ENCODE data around the gene KDELR3. TPM values are rescaled to one million over a fixed set of nuclear protein-coding genes. Genes with fewer than 3 reads are reported as not detected.

KDELR3 gene
- polyA plus RNA-seq, 3 donors = not detected

GRCh38 chr22:38456841-38457699 lies 10.8 kb upstream of the KDELR3 start:
- H3K4me1 ChIP-seq (ENCODE audit: control insufficient read depth in 1 of 2, insufficient read depth in 2 of 2, low read length in 2 of 2) = peaks cover 10 to 15% of the 10 kb centered on the region in 2 donors
- H3K79me2 ChIP-seq (ENCODE audit: insufficient read depth, low read length) = no peaks in the 10 kb centered on the region
- no peak overlapping the region for H3K4me2 ChIP-seq (replicated peaks; ENCODE audit: extremely low read depth, low read length, poor library complexity, severe bottlenecking)
- Mint-ChIP-seq H3K9me3 (peaks cover 0 to 21% (median 8%) of the 10 kb centered on the region in 7 donors), H3K4me3 (peak overlapping the region in 1 of 2 donors; percentile 86), H3K4me1 (peaks cover 14% of the 10 kb centered on the region), H3K27me3 (ENCODE audit: low read depth in 3 of 3) (peaks cover 84 to 94% (median 90%) of the 10 kb centered on the region in 3 donors), H3K36me3 (peaks cover 6 to 11% of the 10 kb centered on the region in 2 donors), H3K27ac (peak overlapping the region in 1 of 7 donors; percentile 20)
- H3K36me3 ChIP-seq (replicated peaks in 1 of 2; ENCODE audit: control insufficient read depth in 1 of 2, insufficient read depth in 2 of 2, low read length in 2 of 2) = no peaks in the 10 kb centered on the region
- H4K20me1 ChIP-seq (ENCODE audit: insufficient read depth, low read length) = peaks cover 6% of the 10 kb centered on the region
- no peak overlapping the region for H3K9ac ChIP-seq (ENCODE audit: insufficient read depth, low read length, poor library complexity, severe bottlenecking)
- no peak overlapping the region for H3K27ac ChIP-seq (ENCODE audit: low read depth in 1 of 2, low read length in 2 of 2)
- 85% methylated on average over 12 of the region's 14 CpGs for WGBS (ENCODE audit: insufficient coverage)
- no peak overlapping the region for H2AFZ ChIP-seq (ENCODE audit: insufficient read depth, low read depth, low read length, poor library complexity, severe bottlenecking)
- TF ChIP-seq CTCF (IDR thresholded peaks at IDR 0.05) = no peak
- intact Hi-C loops (cut with micrococcal nuclease) = no loop called here
- H3K9me3 ChIP-seq (replicated peaks in 1 of 2; ENCODE audit: control insufficient read depth in 1 of 2, insufficient read depth in 1 of 2, low read length in 2 of 2) = peaks cover 0 to 42% of the 10 kb centered on the region in 2 donors
- H3K4me3 ChIP-seq (replicated peaks in 1 of 3; ENCODE audit: low read depth in 2 of 3, low read length in 3 of 3) = no peak overlapping the region
- no peak for DNase-seq
- peaks cover 64 to 86% of the 10 kb centered on the region in 2 donors for H3K27me3 ChIP-seq (ENCODE audit: control insufficient read depth in 2 of 2, insufficient read depth in 2 of 2, low read length in 2 of 2)

DNA sequence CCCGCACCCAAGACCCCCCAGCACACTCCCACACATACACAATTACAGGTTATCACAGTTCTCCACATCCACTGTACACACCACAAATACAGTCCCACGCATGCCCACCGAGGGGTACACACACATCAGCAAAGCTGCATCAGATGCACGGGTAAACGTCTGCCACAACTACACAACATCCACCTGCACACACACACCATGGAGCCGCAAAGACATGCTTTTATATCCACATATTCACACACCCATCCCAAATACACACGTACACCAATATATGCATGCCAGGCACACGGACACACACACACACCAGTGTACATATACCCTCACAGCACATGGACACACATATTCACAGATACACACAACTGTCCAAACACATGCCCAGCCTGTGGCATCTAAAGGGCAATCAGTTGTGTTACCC lies 7.5 kb upstream of the KDELR3 start:
- no peak for TF ChIP-seq CTCF (IDR thresholded peaks at IDR 0.05)
- WGBS (ENCODE audit: insufficient coverage) = 85% methylated on average over 7 of the region's 8 CpGs
- H3K4me3 Mint-ChIP-seq = peak overlapping the region in 1 of 2 donors; percentile 71

More for the DNA sequence above, 7.5 kb upstream of the KDELR3 start:
- H3K9me3 ChIP-seq (replicated peaks in 1 of 2; ENCODE audit: control insufficient read depth in 1 of 2, insufficient read depth in 1 of 2, low read length in 2 of 2) = peaks cover 0 to 37% of the 10 kb centered on the region in 2 donors
- H3K36me3 ChIP-seq (replicated peaks in 1 of 2; ENCODE audit: control insufficient read depth in 1 of 2, insufficient read depth in 2 of 2, low read length in 2 of 2) = no peaks in the 10 kb centered on the region
- DNase-seq = no peak
- H3K9ac ChIP-seq (ENCODE audit: insufficient read depth, low read length, poor library complexity, severe bottlenecking) = no peak overlapping the region
- H3K9me3 Mint-ChIP-seq = peaks cover 0 to 26% (median 8%) of the 10 kb centered on the region in 7 donors
- intact Hi-C loops (cut with micrococcal nuclease) = no loop called here
- H3K27ac Mint-ChIP-seq = no peak overlapping the region
- peaks cover 92 to 99% (median 95%) of the 10 kb centered on the region in 3 donors for H3K27me3 Mint-ChIP-seq (ENCODE audit: low read depth in 3 of 3)
- H3K27me3 ChIP-seq (ENCODE audit: control insufficient read depth in 2 of 2, insufficient read depth in 2 of 2, low read length in 2 of 2) = peaks cover 68 to 90% of the 10 kb centered on the region in 2 donors
- no peak overlapping the region for H3K4me2 ChIP-seq (replicated peaks; ENCODE audit: extremely low read depth, low read length, poor library complexity, severe bottlenecking)
- peaks cover 13% of the 10 kb centered on the region for H3K4me1 Mint-ChIP-seq
- peaks cover 6 to 14% of the 10 kb centered on the region in 2 donors for H3K4me1 ChIP-seq (ENCODE audit: control insufficient read depth in 1 of 2, insufficient read depth in 2 of 2, low read length in 2 of 2)
- no peaks in the 10 kb centered on the region for H4K20me1 ChIP-seq (ENCODE audit: insufficient read depth, low read length)
- no peak overlapping the region for H3K4me3 ChIP-seq (replicated peaks in 1 of 3; ENCODE audit: low read depth in 2 of 3, low read length in 3 of 3)
- no peaks in the 10 kb centered on the region for H3K79me2 ChIP-seq (ENCODE audit: insufficient read depth, low read length)
- no peak overlapping the region for H2AFZ ChIP-seq (ENCODE audit: insufficient read depth, low read depth, low read length, poor library complexity, severe bottlenecking)
- peaks cover 2 to 12% of the 10 kb centered on the region in 2 donors for H3K36me3 Mint-ChIP-seq
- H3K27ac ChIP-seq (ENCODE audit: low read depth in 1 of 2, low read length in 2 of 2) = no peak overlapping the region
